Stimulated activated CD8-positive, alpha-beta memory T cell treated with anti-CD3 and anti-CD28 coated beads, Interleukin-7, amount 100 ng/mL, for 4 hours (primary cell): ENCODE results near the gene STARD3NL.
"Not testable (repeated sequence)": the region's sequence is repeated elsewhere in the genome, so short reads cannot be mapped to it uniquely, and the experiment has no call there.

Experiments used
- DNase-seq, 2 donors: peaks; one replicate each; pipeline ENCODE4 v3.0.0-alpha.2; 2020; ENCODE audit warnings: low read depth in 2 of 2

STARD3NL gene

DNA sequence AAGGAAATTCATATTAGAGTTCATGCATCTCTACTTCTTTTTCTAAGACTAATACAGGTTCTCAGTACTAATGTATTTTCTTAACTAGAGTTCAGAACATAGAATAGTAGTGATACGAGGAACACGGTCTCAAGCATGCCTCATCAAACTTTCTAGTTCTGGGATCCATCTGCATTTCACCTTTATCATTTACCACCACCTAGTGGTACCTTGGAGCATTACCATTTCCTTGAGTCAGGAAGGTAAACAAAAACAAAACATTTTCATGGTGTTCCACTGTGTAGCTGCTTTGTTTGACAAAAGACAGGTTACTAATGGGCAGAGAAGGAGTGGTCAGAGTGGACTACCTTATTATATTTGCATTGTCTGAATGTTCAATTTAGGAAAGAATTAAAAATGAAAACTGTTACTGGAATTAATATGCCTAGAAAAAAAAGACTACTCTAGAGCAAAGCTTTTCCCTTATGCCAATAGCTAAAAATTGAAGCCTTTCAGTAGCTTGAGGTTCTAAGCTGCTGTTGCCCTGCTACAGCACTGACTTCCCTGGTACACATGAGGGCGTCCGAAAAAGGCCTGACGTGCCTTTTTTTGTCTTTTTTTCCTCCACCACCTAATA lies 44.5 kb downstream of the STARD3NL start:
- DNase-seq: no peak

DNA sequence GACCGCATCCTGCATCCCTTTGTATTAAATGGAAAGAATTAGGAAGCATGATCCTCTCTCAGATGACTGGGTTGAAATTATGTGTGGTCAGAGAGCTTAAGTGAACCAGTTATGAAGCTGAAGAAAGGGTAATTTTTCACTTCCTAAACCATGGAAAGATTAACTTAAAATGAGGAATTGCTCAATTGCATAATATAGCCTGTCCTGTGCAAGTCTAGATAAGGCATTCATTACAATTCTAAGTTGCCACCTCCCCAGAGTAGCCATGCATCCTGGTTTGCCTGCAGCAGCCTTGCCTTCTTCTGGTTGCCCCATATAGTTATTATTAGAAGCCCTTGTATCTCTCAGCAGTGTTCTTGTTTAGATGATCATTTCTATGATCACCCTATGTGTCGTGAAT lies 45.3 kb downstream of the STARD3NL start:
- no peak for DNase-seq

DNA sequence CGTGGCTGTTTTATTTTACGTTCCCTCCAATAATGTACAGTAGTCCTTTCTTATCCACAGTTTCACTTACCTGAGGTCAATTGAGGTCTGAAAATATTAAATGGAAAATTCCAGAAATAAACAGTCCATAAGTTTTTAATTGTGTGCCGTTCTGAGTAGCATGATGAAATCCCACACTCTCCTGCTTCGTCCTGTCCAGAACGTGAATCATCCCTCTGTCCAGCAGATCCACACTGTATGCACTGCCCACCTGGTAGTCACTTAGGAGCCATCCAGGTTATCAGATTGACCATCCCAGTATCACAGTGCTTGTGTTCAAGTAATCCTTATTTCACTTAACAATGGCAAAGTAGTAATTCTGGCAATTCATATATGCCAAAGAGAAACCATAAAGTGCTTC lies 46.3 kb downstream of the STARD3NL start:
- no peak for DNase-seq

DNA sequence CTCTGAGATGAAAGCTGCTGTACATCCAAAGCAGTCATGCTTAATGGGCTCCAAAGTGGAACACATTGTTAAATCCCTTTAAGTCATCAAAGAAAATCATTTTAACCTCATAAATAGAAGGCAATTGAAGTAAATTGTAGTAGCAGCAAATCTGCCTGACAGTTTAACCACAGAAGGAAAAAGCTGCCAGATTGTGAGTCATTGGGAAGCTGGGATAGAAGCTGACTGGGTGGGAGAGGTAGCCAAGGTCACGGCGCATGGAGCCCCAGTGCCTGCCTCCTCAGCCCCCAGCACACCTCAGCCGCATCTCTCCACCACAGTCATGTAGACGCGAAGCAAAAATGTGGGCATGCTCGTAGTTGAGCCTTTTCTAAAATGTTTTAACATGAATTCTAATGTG lies 51.3 kb downstream of the STARD3NL start:
- DNase-seq: no peak

DNA sequence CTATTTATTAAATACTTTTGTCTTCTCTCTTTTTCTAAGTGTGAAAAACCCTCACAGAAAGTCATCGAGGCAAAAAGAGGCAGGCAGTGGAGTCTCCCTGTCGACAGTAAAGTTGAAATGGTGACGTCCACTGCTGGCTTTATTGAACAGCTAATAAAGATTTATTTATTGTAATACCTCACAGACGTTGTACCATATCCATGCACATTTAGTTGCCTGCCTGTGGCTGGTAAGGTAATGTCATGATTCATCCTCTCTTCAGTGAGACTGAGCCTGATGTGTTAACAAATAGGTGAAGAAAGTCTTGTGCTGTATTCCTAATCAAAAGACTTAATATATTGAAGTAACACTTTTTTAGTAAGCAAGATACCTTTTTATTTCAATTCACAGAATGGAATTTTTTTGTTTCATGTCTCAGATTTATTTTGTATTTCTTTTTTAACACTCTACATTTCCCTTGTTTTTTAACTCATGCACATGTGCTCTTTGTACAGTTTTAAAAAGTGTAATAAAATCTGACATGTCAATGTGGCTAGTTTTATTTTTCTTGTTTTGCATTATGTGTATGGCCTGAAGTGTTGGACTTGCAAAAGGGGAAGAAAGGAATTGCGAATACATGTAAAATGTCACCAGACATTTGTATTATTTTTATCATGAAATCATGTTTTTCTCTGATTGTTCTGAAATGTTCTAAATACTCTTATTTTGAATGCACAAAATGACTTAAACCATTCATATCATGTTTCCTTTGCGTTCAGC lies 52.0 kb downstream of the STARD3NL start:
- no peak for DNase-seq

DNA sequence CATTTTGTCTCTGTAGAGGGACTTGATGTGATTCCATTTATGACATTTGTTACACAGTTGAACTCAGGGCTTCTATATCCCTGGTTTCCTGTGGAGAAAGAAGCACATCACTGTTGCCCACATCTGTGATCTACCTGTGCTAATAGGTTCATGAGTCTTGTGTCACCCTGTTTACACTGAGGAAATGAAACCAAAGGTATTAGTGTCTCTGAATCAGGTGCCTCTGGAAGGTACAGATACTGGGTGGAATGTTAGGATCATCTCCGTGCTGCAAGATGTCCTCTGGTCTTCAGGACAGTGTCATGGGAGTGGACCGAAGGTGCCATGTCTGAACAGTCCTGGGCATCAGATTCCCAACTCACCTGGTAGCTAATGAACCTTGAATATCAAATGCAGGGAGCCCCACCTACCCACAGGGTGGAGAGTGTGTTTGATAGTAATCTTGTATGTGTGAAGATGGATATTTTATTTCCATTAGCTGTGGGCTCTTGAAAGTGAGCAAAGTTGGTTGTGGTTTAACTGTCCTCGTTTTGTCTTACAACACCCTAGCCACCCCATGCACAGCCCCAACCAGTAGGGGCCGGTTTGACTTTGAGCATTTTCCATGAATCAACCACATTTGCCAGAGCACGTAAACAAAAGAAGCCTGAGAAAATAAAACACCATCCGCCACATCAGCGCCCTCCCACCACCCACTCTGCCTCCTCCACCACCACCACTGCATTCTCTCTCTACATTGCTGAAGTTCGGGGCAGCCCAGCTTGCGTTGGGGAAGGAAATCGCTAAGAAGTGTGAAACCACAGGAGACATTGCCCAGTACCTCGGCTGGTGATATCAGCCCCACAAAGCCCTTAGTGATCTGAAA lies 54.7 kb downstream of the STARD3NL start:
- DNase-seq: peak; percentile 71 to 77

- DNase-seq: not testable (repeated sequence)
Measured at GRCh38 chr7:38234759-38235158, 56.7 kb downstream of the STARD3NL start.

DNA sequence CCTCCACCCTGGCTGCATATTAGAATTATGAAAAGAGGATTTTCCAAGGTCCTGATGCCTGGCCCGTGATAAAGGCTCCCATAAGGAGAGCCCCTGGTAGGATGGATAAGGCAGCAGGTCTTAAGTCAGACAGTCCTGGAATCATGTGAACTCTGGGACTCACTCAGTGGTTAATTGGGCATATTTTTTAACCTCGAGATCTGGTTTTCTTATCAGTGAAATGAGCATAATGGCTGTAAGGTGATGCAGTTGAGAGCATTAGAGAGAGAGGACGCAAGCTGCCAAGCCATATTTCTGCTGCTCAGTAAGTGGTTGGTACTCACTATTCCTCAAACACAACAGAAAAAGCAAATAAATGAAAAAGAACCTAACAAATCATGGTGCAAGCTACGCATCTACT lies 57.6 kb downstream of the STARD3NL start:
- DNase-seq: no peak

DNA sequence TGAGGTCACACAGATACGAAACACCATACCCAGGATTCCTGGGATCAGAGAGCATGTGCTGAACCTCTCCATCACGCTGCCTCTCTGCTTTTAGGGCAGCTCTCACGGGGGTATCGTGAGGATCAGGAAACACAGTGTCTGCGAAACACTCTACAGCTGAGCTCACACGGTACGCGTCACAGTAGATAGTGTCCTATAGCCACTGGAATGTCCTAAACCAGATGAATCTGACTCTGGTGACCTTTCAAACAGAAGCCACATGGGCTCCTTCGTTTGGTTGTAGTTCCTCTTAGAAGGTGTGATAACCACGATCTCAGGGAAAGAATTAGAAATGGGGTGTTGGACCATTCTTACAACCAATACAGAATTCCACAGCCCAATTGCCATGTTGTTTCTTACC lies 61.1 kb downstream of the STARD3NL start:
- not testable (repeated sequence) for DNase-seq

DNA sequence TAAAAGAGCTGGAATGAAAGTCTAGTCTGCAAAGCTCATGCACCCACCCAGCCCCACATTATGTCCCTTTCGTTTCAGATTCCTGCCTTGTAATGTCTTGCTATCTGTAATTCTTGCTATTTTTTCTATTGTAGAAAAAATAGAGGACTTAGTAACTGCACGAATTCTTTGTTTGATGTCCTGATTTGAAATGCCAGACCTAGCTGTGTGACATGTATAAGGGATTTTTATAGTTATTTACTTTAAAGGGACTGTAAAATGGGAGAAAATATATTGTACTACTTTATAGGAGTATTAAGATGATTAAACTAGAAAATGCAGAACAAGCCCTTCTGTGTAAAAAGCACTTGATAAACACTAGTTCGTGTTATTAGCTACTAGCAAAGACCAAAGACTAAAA lies 63.0 kb downstream of the STARD3NL start:
- no peak for DNase-seq

GRCh38 chr7:38242814-38243213 lies 64.8 kb downstream of the STARD3NL start:
- DNase-seq: no peak

- not testable (repeated sequence) for DNase-seq
Measured at GRCh38 chr7:38243345-38243744, 65.3 kb downstream of the STARD3NL start.

DNA sequence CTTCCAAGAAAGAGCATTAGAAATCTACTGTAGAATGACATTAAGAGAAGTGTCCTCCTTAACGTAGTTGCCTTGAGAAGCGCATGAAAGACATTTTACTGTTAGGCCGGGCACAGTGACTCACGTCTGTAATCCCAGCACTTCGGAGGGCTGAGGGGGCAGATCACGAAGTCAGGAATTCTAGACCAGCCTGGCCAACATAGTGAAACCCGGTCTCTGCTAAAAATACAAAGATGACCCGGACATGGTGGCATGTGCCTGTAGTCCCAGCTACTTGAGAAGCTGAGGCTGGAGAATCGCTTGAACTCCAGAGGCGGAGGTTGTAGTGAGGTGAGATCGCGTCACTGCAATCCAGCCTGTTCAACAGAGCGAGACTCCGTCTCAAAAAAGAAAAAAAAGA lies 66.5 kb downstream of the STARD3NL start:
- DNase-seq: no peak

GRCh38 chr7:38245409-38245977 lies 67.4 kb downstream of the STARD3NL start:
- DNase-seq: no peak

DNA sequence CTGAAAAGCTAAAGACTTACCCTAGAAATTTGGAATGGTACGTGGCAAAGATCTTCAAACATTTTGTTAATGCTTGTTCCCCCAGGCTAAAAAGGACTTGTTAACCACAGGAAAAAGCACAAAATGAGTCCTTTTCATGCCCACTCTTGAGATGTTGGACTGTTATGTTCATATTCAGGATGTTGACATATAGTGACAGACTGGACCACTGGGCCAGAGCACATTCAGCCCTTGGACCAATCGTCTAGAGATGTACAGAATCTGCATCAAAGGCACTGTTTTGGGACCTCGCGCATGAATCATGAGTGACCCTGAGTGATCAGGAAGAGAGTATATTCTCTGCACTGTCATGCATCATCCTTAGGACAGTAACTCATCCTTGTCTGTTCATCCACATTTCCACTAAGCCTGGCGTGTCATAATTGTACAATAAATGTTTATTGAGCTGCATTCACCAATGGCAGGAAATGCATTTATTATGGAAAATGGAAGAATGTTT lies 70.1 kb downstream of the STARD3NL start:
- no peak for DNase-seq

DNA sequence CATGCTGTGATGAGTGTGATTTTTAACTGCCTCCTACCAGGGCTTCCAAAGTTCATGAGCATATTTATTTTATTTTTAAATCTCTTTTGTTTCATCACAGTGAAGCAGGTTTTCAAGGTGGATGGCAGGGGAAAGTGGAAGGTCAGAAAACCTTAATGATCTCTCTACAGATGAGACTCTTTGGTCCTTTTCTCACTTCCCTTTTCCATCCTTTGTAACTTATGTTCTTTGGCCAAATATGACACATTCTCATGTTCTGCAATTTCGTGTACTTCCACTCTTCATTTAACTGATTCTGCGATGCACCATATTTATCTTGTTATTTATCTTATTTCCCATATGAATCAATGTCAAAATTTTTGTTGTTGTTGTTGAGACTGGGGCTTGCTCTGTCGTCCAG lies 71.8 kb downstream of the STARD3NL start:
- not testable (repeated sequence) for DNase-seq

DNA sequence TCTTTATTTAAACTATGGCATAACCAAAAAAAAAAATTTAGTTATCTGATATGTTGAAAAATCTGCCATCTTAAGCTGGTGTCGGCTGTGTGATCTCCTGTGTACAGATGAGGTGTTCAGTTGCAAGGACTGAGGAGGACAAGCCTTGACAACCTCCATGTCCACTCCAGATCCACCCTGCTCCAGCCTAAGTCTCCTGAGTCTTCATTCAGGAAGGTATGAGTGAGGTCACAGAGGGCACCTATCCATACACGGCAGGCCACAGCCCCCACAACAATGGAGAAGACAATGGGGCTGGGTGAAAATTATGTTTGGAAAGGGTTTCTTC lies 79.3 kb downstream of the STARD3NL start:
- no peak for DNase-seq

GRCh38 chr7:38259157-38259556 lies 81.1 kb downstream of the STARD3NL start:
- DNase-seq: not testable (repeated sequence)

DNA sequence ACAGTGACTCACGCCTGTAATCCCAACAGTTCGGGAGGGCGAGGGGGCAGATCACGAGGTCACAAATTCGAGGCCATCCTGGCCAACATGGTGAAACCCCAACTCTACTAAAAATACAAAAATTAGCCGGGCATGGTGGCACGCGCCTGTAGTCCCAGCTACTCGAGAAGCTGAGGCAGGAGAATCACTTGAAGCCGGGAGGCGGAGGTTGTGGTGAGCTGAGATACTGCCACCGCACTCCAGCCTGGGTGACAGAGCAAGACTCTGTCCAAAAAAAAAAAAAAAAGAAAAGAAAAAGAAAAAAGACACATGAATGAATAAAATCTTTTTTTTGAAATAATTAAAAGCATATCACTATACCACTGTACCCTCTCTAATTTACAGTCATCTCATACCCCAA lies 83.6 kb downstream of the STARD3NL start:
- not testable (repeated sequence) for DNase-seq

GRCh38 chr7:38262026-38262425 lies 84.0 kb downstream of the STARD3NL start:
- DNase-seq: not testable (repeated sequence)

DNA sequence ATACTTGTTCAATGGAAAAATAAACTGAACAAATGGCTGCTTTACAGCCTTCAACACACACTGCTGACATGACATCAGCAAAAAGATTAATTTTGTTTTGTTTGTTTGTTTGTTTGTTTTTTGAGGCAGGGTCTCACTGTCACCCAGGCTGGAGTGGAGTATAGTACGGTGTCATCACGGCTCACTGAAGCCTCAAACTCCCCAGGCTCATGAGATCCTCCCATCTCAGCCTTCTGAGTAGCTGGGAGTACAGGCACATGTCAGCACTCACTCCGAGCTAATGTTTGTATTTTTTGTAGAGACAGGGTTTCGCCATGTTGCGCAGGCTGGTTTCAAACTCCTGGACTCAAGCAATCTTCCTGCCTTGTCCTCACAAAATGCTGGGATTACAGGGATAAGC lies 84.5 kb downstream of the STARD3NL start:
- no peak for DNase-seq

- DNase-seq: not testable (repeated sequence)
Measured at GRCh38 chr7:38263274-38263673, 85.2 kb downstream of the STARD3NL start.
